PFSK-1 (cell line): ENCODE data around the gene ARL4D.

Source experiments
- FOXP2 ChIP-seq: optimal IDR thresholded peaks from 2 replicates; pipeline ENCODE3; 2011; ENCODE audit warnings: borderline replicate concordance, control low read depth, inconsistent platforms; ENCODE audit not compliant: insufficient read depth; ENCODE audit errors: extremely low read length, extremely low read depth
- POLR2AphosphoS5 ChIP-seq: IDR thresholded peaks from 2 replicates; pipeline ENCODE4 v1.6.1; 2012; ENCODE audit warnings: low read depth, mild to moderate bottlenecking, control low read depth, low read length, moderate library complexity
- REST ChIP-seq, 2 experiments: IDR thresholded peaks; 2 replicates each; pipeline versions ENCODE4 v1.6.1 to v1.8.0; 2011 to 2012; ENCODE audit warnings: low read depth in 2 of 2, low read length in 2 of 2, control low read depth in 1 of 2, inconsistent platforms in 1 of 2, mild to moderate bottlenecking in 1 of 2, moderate library complexity in 1 of 2; ENCODE audit not compliant: insufficient read depth in 1 of 2
- SIN3A ChIP-seq: IDR thresholded peaks from 2 replicates; pipeline ENCODE4 v1.6.1; 2012; ENCODE audit warnings: mild to moderate bottlenecking, low read length, moderate library complexity, borderline replicate concordance; ENCODE audit not compliant: insufficient read depth
- TAF1 ChIP-seq: IDR thresholded peaks from 2 replicates; pipeline ENCODE4 v1.6.1; 2012; ENCODE audit warnings: low read length, control low read depth, borderline replicate concordance; ENCODE audit not compliant: insufficient read depth

Gene ARL4D

GRCh38 chr17:43371227-43371821 is 27.5 kb upstream of the ARL4D start:
- no peak for TF ChIP-seq FOXP2
- no peak for TF ChIP-seq REST (IDR thresholded peaks at IDR 0.05; ENCODE audit: insufficient read depth in 1 of 2, low read depth in 2 of 2, low read length in 2 of 2)
- TF ChIP-seq POLR2AphosphoS5, result no peak
- no peak for TF ChIP-seq SIN3A
- TF ChIP-seq TAF1, result no peak

- TF ChIP-seq FOXP2, result no peak
- TF ChIP-seq REST (IDR thresholded peaks at IDR 0.05; ENCODE audit: insufficient read depth in 1 of 2, low read depth in 2 of 2, low read length in 2 of 2), result no peak
- no peak for TF ChIP-seq SIN3A
- TF ChIP-seq POLR2AphosphoS5, result no peak
- TF ChIP-seq TAF1, result no peak
Measured at GRCh38 chr17:43372273-43372911, 26.4 kb upstream of the ARL4D start.

- TF ChIP-seq REST (IDR thresholded peaks at IDR 0.05; ENCODE audit: insufficient read depth in 1 of 2, low read depth in 2 of 2, low read length in 2 of 2), result no peak
- TF ChIP-seq SIN3A, result no peak
- no peak for TF ChIP-seq POLR2AphosphoS5
- TF ChIP-seq TAF1, result no peak
- TF ChIP-seq FOXP2, result no peak
Measured at GRCh38 chr17:43373356-43373755, 25.4 kb upstream of the ARL4D start.

- TF ChIP-seq POLR2AphosphoS5, result no peak
- no peak for TF ChIP-seq REST (IDR thresholded peaks at IDR 0.05; ENCODE audit: insufficient read depth in 1 of 2, low read depth in 2 of 2, low read length in 2 of 2)
- no peak for TF ChIP-seq FOXP2
- no peak for TF ChIP-seq SIN3A
- no peak for TF ChIP-seq TAF1
Measured at GRCh38 chr17:43377056-43377810, 21.6 kb upstream of the ARL4D start.
